Mesendoderm (in vitro differentiated cells): ENCODE results near the gene GINS1.

Source experiments
- DNase-seq: peaks from one replicate; pipeline ENCODE4 v3.0.0; 2013
- H2AK5ac ChIP-seq: 2 replicates; pipeline ENCODE4 v1.6.1; 2013; ENCODE audit warnings: low read length, inconsistent platforms
- H2BK120ac ChIP-seq: 2 replicates; pipeline ENCODE4 v1.6.1; 2013; ENCODE audit warnings: low read depth, mild to moderate bottlenecking, low read length, moderate library complexity, mixed read lengths
- H2BK15ac ChIP-seq: replicated peaks from 2 replicates; pipeline ENCODE4 v1.6.1; 2013; ENCODE audit warnings: low read depth, mild to moderate bottlenecking, moderate library complexity
- H2BK5ac ChIP-seq: 2 replicates; pipeline ENCODE4 v1.6.1; 2013; ENCODE audit warnings: low read length, inconsistent platforms
- H3K18ac ChIP-seq: 2 replicates; pipeline ENCODE4 v1.6.1; 2013; ENCODE audit warnings: mild to moderate bottlenecking, low read length, mixed read lengths
- H3K23ac ChIP-seq: one replicate; pipeline ENCODE4 v1.6.1; 2013; ENCODE audit warnings: low read length
- H3K27ac ChIP-seq: 2 replicates; pipeline ENCODE4 v1.5.1; 2013; ENCODE audit warnings: low read depth, mild to moderate bottlenecking, inconsistent platforms, low read length, moderate library complexity
- H3K27me3 ChIP-seq: 2 replicates; pipeline ENCODE4 v1.6.1; 2013; ENCODE audit warnings: low read length, control low read depth, mild to moderate bottlenecking, inconsistent platforms; ENCODE audit not compliant: insufficient read depth, poor library complexity
- H3K36me3 ChIP-seq: 2 replicates; pipeline ENCODE4 v1.6.1; 2013; ENCODE audit warnings: low read length, inconsistent platforms; ENCODE audit not compliant: control insufficient read depth, insufficient read depth
- H3K4ac ChIP-seq: one replicate; pipeline ENCODE4 v1.6.1; 2013; ENCODE audit warnings: low read depth, mild to moderate bottlenecking, low read length, moderate library complexity
- H3K4me1 ChIP-seq: 2 replicates; pipeline ENCODE4 v1.6.1; 2013; ENCODE audit warnings: low read depth, low read length, inconsistent platforms; ENCODE audit not compliant: control insufficient read depth
- H3K4me2 ChIP-seq: 2 replicates; pipeline ENCODE4 v1.6.1; 2013; ENCODE audit warnings: low read length
- H3K4me3 ChIP-seq: 2 replicates; pipeline ENCODE4 v1.5.1; 2013; ENCODE audit warnings: mild to moderate bottlenecking, low read length
- H3K56ac ChIP-seq: one replicate; pipeline ENCODE4 v1.6.1; 2013; ENCODE audit warnings: low read length
- H3K79me1 ChIP-seq: 2 replicates; pipeline ENCODE4 v1.6.1; 2013; ENCODE audit warnings: low read length, inconsistent platforms
- H3K79me2 ChIP-seq: 2 replicates; pipeline ENCODE4 v1.6.1; 2013; ENCODE audit warnings: mild to moderate bottlenecking, low read length; ENCODE audit not compliant: control insufficient read depth, insufficient read depth
- H3K9ac ChIP-seq: 2 replicates; pipeline ENCODE4 v1.6.1; 2013; ENCODE audit warnings: low read length, inconsistent platforms
- H4K5ac ChIP-seq: one replicate; pipeline ENCODE4 v1.6.1; 2013; ENCODE audit warnings: low read length
- H4K8ac ChIP-seq: one replicate; pipeline ENCODE4 v1.6.1; 2013; ENCODE audit warnings: low read depth, mild to moderate bottlenecking, control low read depth, low read length, moderate library complexity
- WGBS: extraction: QIAGEN DNeasy Blood & Tissue Kit; methylation state at CpG from one replicate; pipeline ENCODE4 v1.1.7; 2013; ENCODE audit warnings: low lambda C conversion rate, missing lambda C conversion rate; ENCODE audit not compliant: insufficient coverage; ENCODE audit errors: extremely low coverage; 5-methylcytosine and 5-hydroxymethylcytosine counted together

The GINS1 gene

GRCh38 chr20:25376236-25376635, 31.2 kb upstream of the GINS1 start:
- Histone ChIP-seq H3K4me1 (no peaks in the 10 kb centered on the region), H3K4ac (no peak overlapping the region), H4K5ac (no peak overlapping the region), H3K56ac (no peak overlapping the region), H3K79me2 (peaks cover 24% of the 10 kb centered on the region), H3K4me2 (no peak overlapping the region), H3K9ac (no peak overlapping the region), H3K79me1 (peaks cover 23% of the 10 kb centered on the region), H3K18ac (no peak overlapping the region), H3K27me3 (no peaks in the 10 kb centered on the region), H2AK5ac (no peak overlapping the region), H2BK15ac (no peak overlapping the region), H3K27ac (no peak overlapping the region), H3K36me3 (no peaks in the 10 kb centered on the region), H4K8ac (no peak overlapping the region), H3K4me3 (no peak overlapping the region), H2BK5ac (no peak overlapping the region), H2BK120ac (no peak overlapping the region), H3K23ac (no peak overlapping the region)
- no CpG with 5 or more reads among the region's 4 CpGs for WGBS
- no peak for DNase-seq

GRCh38 chr20:25376886-25377285, 30.6 kb upstream of the GINS1 start:
- Histone ChIP-seq H3K79me2 (peaks cover 23% of the 10 kb centered on the region), H3K36me3 (no peaks in the 10 kb centered on the region), H4K5ac (no peak overlapping the region), H2AK5ac (no peak overlapping the region), H3K23ac (no peak overlapping the region), H3K9ac (no peak overlapping the region), H3K4ac (no peak overlapping the region), H3K56ac (no peak overlapping the region), H2BK5ac (no peak overlapping the region), H3K27ac (no peak overlapping the region), H3K79me1 (peaks cover 24% of the 10 kb centered on the region), H2BK15ac (no peak overlapping the region), H2BK120ac (no peak overlapping the region), H3K4me2 (no peak overlapping the region), H3K4me1 (no peaks in the 10 kb centered on the region), H4K8ac (no peak overlapping the region), H3K27me3 (no peaks in the 10 kb centered on the region), H3K4me3 (no peak overlapping the region), H3K18ac (no peak overlapping the region)
- DNase-seq = no peak
- WGBS = no CpG with 5 or more reads among the region's 2 CpGs

- Histone ChIP-seq H3K79me1 (peaks cover 32% of the 10 kb centered on the region), H4K8ac (no peak overlapping the region), H3K27me3 (no peaks in the 10 kb centered on the region), H2AK5ac (no peak overlapping the region), H3K9ac (no peak overlapping the region), H3K27ac (no peak overlapping the region), H2BK120ac (no peak overlapping the region), H3K4me2 (no peak overlapping the region), H3K4ac (no peak overlapping the region), H2BK15ac (no peak overlapping the region), H3K4me3 (no peak overlapping the region), H3K4me1 (no peaks in the 10 kb centered on the region), H4K5ac (no peak overlapping the region), H2BK5ac (no peak overlapping the region), H3K56ac (no peak overlapping the region), H3K23ac (no peak overlapping the region), H3K18ac (no peak overlapping the region), H3K79me2 (peaks cover 35% of the 10 kb centered on the region), H3K36me3 (peaks cover 2% of the 10 kb centered on the region)
- no peak for DNase-seq
- WGBS = no CpG with 5 or more reads among the region's 5 CpGs
These were observed 29.1 kb upstream of the GINS1 start for GRCh38 chr20:25378189-25378883.

- H3K9ac ChIP-seq = no peak overlapping the region
- WGBS = no CpG with 5 or more reads among the region's 10 CpGs
- DNase-seq = no peak
- peaks cover 36% of the 10 kb centered on the region for H3K79me2 ChIP-seq
- no peak overlapping the region for H4K5ac ChIP-seq
- H3K4ac ChIP-seq = no peak overlapping the region
- no peak overlapping the region for H4K8ac ChIP-seq
- no peak overlapping the region for H2AK5ac ChIP-seq
- no peak overlapping the region for H3K27ac ChIP-seq
- no peak overlapping the region for H3K4me2 ChIP-seq
- no peak overlapping the region for H3K4me3 ChIP-seq
- no peaks in the 10 kb centered on the region for H3K27me3 ChIP-seq
- H2BK120ac ChIP-seq = no peak overlapping the region
- H2BK15ac ChIP-seq = no peak overlapping the region
- H3K18ac ChIP-seq = no peak overlapping the region
- no peak overlapping the region for H2BK5ac ChIP-seq
- H3K56ac ChIP-seq = no peak overlapping the region
- H3K23ac ChIP-seq = no peak overlapping the region
- peaks cover 2% of the 10 kb centered on the region for H3K36me3 ChIP-seq
- peaks cover 32% of the 10 kb centered on the region for H3K79me1 ChIP-seq
- H3K4me1 ChIP-seq = no peaks in the 10 kb centered on the region
These were observed 28.4 kb upstream of the GINS1 start for GRCh38 chr20:25378884-25379733.

- Histone ChIP-seq H3K36me3 (peaks cover 2% of the 10 kb centered on the region), H3K27ac (no peak overlapping the region), H3K27me3 (no peaks in the 10 kb centered on the region), H3K9ac (no peak overlapping the region), H2BK15ac (no peak overlapping the region), H3K4me3 (no peak overlapping the region), H3K56ac (no peak overlapping the region), H3K79me1 (peaks cover 28% of the 10 kb centered on the region), H2AK5ac (no peak overlapping the region), H4K8ac (no peak overlapping the region), H2BK5ac (no peak overlapping the region), H3K4ac (no peak overlapping the region), H3K23ac (no peak overlapping the region), H3K79me2 (peaks cover 41% of the 10 kb centered on the region), H3K18ac (no peak overlapping the region), H4K5ac (no peak overlapping the region), H3K4me2 (no peak overlapping the region), H2BK120ac (no peak overlapping the region), H3K4me1 (no peaks in the 10 kb centered on the region)
- DNase-seq = no peak
- no CpG with 5 or more reads among the region's 7 CpGs for whole genome bisulfite sequencing
These were observed 26.4 kb upstream of the GINS1 start for GRCh38 chr20:25380945-25381614.
